Measurements from ENCODE around the gene SCN8A.

The SCN8A gene

DNA sequence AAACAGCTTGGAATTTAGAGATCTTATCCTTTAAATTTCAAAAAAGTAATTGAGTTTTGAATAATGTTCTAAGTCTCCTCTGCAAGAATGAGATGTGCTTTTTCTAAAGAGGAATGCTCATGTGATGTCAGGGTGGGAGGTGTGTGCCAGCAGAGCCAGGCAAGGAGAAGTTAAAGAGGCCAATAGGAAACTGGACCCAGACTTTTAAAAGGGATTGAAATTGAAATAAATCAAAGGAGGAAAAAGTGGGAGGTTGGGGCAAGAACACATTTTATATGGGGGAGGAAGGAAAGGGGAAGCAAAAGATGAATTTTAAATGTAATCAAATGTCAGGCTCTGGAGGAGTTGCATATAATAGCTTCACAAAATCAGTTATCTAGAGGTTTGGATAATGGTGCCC is 131.4 kb downstream of the SCN8A start:
- DNase-seq (ENCODE audit: low read depth), result no peak
- H3K4me3 ChIP-seq (replicated peaks; ENCODE audit: low read depth, low read length), result no peak overlapping the region
- no peak for TF ChIP-seq CTCF (IDR thresholded peaks at IDR 0.05; ENCODE audit: low read length, missing control alignments)

DNA sequence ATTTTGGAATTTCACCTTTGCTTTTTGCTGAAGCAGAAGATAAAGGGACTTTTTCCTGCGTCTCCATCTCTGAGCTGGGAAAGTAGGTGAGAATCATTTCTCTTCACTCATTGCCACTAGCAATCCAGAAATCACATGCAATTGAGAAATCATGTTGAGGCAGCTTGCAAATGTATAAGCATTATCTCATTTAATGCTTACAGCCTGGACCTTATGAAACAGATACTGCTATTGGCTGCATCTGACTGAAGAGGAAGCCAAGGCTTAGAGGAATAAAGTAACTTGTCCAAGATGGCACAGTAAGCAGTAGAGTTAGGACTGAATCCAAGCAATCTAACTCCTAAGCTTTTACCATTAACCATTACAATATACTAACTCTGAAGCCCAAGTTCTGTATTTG is 135.1 kb downstream of the SCN8A start:
- no peak for DNase-seq (ENCODE audit: low read depth)

GRCh38 chr12:51726931-51727330 is 135.9 kb downstream of the SCN8A start:
- no peak for TF ChIP-seq CTCF (IDR thresholded peaks at IDR 0.05; ENCODE audit: low read length, missing control alignments)

More for the DNA sequence above, 135.1 kb downstream of the SCN8A start:
- no peak overlapping the region for H3K4me3 ChIP-seq (replicated peaks; ENCODE audit: low read depth, low read length)
- no peak for TF ChIP-seq CTCF (IDR thresholded peaks at IDR 0.05; ENCODE audit: low read length, missing control alignments)

DNA sequence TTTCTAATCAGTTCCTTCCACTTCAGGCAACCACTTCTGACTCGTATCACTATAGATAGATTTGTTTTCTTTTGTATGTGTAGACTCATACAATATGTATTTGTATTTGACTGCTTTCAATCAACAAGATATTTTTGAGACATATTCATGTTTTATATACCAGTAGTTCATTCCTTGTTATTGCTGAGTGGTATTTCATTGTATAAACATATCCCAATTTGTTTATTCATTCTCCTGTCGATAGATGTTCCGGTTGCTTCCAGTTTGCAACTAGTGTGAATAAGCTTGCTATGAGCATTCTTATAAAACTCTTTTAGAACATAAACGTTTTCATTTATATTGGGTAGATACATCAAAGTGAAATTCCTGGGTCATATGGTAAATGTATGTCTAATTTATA is 138.3 kb downstream of the SCN8A start:
- no peak for DNase-seq (ENCODE audit: low read depth)
- H3K4me3 ChIP-seq (replicated peaks; ENCODE audit: low read depth, low read length), result no peak overlapping the region
- no peak for TF ChIP-seq CTCF (IDR thresholded peaks at IDR 0.05; ENCODE audit: low read length, missing control alignments)

More at GRCh38 chr12:51726931-51727330, 135.9 kb downstream of the SCN8A start:
- no peak overlapping the region for H3K4me3 ChIP-seq (replicated peaks; ENCODE audit: low read depth, low read length)
- no peak for DNase-seq (ENCODE audit: low read depth)

DNA sequence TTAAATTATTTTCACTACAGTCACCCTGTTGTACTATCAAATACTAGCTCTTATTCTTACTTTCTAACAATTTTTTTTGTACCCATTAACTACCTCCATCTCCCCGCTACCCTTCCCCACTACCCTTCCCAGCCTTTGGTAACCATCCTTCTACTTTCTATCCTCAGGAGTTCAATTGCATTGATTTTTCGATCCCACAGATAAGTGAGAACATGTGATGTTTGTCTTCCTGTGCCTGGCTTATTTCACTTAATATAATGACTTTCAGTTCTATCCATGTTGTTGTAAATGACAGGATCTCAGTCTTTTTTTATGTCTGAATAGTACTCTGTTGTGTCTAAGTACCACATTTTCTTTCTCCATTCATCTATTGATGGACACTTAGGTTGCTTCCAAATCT is 139.7 kb downstream of the SCN8A start:
- TF ChIP-seq CTCF (IDR thresholded peaks at IDR 0.05; ENCODE audit: low read length, missing control alignments), result no peak
- H3K4me3 ChIP-seq (replicated peaks; ENCODE audit: low read depth, low read length), result no peak overlapping the region
- no peak for DNase-seq (ENCODE audit: low read depth)

- no peak overlapping the region for H3K4me3 ChIP-seq (replicated peaks; ENCODE audit: low read depth, low read length)
- no peak for DNase-seq (ENCODE audit: low read depth)
- TF ChIP-seq CTCF (IDR thresholded peaks at IDR 0.05; ENCODE audit: low read length, missing control alignments), result no peak
Measured at GRCh38 chr12:51740536-51740935, 149.5 kb downstream of the SCN8A start.

- TF ChIP-seq CTCF (IDR thresholded peaks at IDR 0.05; ENCODE audit: low read length, missing control alignments), result no peak
- DNase-seq (ENCODE audit: low read depth), result no peak
- no peak overlapping the region for H3K4me3 ChIP-seq (replicated peaks; ENCODE audit: low read depth, low read length)
Measured at GRCh38 chr12:51744235-51744634, 153.2 kb downstream of the SCN8A start.
